Heart right ventricle (tissue), 16 donors: ENCODE measurements around the gene BAMBI. TPM values are rescaled to one million over a fixed set of nuclear protein-coding genes. Genes with fewer than 3 reads are reported as not detected.

Experiments used
- ATAC-seq, 8 donors: fragments of 200-7000 bp; cut with Tn5 transposase; one replicate each; pipeline ENCODE4 v1.9.1; 2020; ENCODE audit warnings: mild to moderate bottlenecking in 8 of 8, moderate library complexity in 8 of 8, moderate number of reproducible peaks in 1 of 8
- DNase-seq, 2 donors: peaks; one replicate each; pipeline ENCODE4 v3.0.0-alpha.2; 2020
- H3K27ac ChIP-seq, 10 donors: fragments of 200-600 bp; sonication (generic) in 2 of 10; one replicate each; pipeline versions ENCODE4 v1.5.0 to v1.8.0; 2020 to 2022; ENCODE audit warnings: mild to moderate bottlenecking in 3 of 10
- H3K27me3 ChIP-seq, 7 donors: fragments of 200-600 bp; one replicate each; pipeline ENCODE4 v1.8.0; 2021 to 2022; ENCODE audit warnings: mild to moderate bottlenecking in 2 of 7
- H3K36me3 ChIP-seq, 9 donors: fragments of 200-600 bp; sonication (generic) in 1 of 9; one replicate each; pipeline versions ENCODE4 v1.5.0 to v1.8.0; 2020 to 2022; ENCODE audit warnings: mild to moderate bottlenecking in 2 of 9
- H3K4me1 ChIP-seq, 9 donors: fragments of 200-600 bp; sonication (generic) in 1 of 9; one replicate each; pipeline versions ENCODE4 v1.5.0 to v1.8.0; 2020 to 2022; ENCODE audit warnings: mild to moderate bottlenecking in 4 of 9
- H3K4me3 ChIP-seq, 10 donors: fragments of 200-600 bp; sonication (generic) in 2 of 10; one replicate each; pipeline versions ENCODE4 v1.5.0 to v1.8.0; 2020 to 2022; ENCODE audit warnings: mild to moderate bottlenecking in 7 of 10, moderate library complexity in 2 of 10
- H3K9me3 ChIP-seq, 11 donors: fragments of 200-600 bp in 10 of 11; sonication (generic) in 2 of 11; one replicate each; pipeline versions ENCODE4 v1.5.0 to v1.8.0; 2013 to 2022; ENCODE audit warnings: mild to moderate bottlenecking in 2 of 11, control low read depth in 1 of 11, moderate library complexity in 1 of 11
- CTCF ChIP-seq, 9 donors: fragments of 200-600 bp; sonication (generic) in 2 of 9; IDR thresholded peaks; one replicate each; pipeline versions ENCODE4 v1.5.0 to v1.8.0; 2021 to 2022; ENCODE audit warnings: antibody characterized with exemption in 9 of 9, mild to moderate bottlenecking in 5 of 9, moderate library complexity in 1 of 9
- WGBS, 2 donors: extraction: QIAGEN DNeasy Blood & Tissue Kit; methylation state at CpG; one replicate each; pipeline ENCODE4 v1.1.7; 2013; ENCODE audit warnings: inconsistent platforms in 1 of 2; 5-methylcytosine and 5-hydroxymethylcytosine counted together
- intact Hi-C, 10 donors: fragments of 100-400 bp; cut with DNase I; formaldehyde crosslinking; loops; one replicate each; pipeline versions ENCODE4 v1.11.1 to v1.14.2; 2022
- polyA plus RNA-seq, 2 donors: library from polyadenylated mRNA; stranded (reverse); fragments of 200-250 nt; gene quantifications; one replicate each; pipeline ENCODE4 v1.2.3, GENCODE V29; 2013
- total RNA-seq, 10 donors: library from RNA; stranded (reverse); fragmentation: NEBNext Ultra II Directional in 3 of 10; extraction: Animal tissue kit (Norgen Biotek cat#: 25700) in 3 of 10; gene quantifications; one replicate each; pipeline versions ENCODE4 v1.2.1 to v1.2.4, GENCODE V29; 2021 to 2023
- donor health status: Arrhythmogenic right ventricular cardiomyopathy.
- donor health status: ischemic (EF 13 %, LVEDD 7.1; RV severe dilation, severe dysfunction).
- donor health status: healthy with polysubstance abuse.
- donor health status: DM: no; HTN: yes; CAD: no.
- donor health status: DM: no; HTN: no; CAD: no.
- donor health status: ischemic (EF 25% LVEDD 6.9; RV normal size, moderate dysfunction).
- donor health status: ischemic (EF 25% LVEDD 5.7; RV mildly dilated, moderate dysfunction).
- donor health status: healthy.
- donor health status: DM: yes; HTN: yes; CAD: no.
- donor health status: Ischemic cardiomyopathy.
- donor health status: ischemic (EF 35%, LVEDD 5.7; RV mildly dilated, moderate dysfunction).
- donor health status: nonischemic (EF 11% LVEDD 7.7; RV severe dilation, severe dysfunction).
- donor health status: DM: yes; HTN: yes; CAD: no.
- donor health status: PGD.
- donor health status: ischemic (EF 29% LVEDD 5.4; RV normal size, mild dysfunction).
- donor health status: nonischemic (EF 23%, LVEDD 6.1; RV moderate dilation, normal function).

Gene BAMBI
- total and polyA plus RNA-seq, 12 donors = 5.0 to 52.7 (median 21.3) TPM

DNA sequence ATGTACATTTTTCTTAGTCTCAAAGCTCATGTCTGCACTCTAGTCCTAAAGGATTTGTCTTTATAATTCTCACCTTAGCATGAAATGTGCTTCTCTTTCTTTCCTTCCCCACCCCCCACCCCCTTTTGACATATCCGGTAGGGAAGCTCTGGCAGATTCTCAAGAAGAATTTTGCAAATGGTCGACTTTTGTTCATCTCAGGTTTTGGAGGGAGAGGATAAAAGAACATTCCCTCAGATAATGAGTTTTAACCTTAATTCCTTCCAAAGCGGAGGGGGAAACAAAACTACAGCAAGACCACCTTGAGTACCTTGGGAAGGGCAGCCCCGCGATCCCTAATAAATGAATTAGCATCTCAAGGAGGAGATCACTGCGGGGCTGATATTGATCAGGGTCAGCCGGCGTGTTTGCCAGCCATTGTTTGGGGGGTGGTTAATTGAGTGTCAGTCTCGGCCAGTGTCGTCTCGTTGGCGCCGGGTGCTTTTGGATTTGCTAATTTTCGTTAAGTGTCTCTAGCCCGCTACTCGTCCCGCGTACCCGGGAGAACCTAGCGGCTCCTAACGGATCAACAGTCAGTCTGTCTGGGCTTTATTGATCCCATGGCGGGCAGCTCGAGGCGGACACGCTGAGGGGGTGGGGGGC is 874 bp upstream of the BAMBI start:
- no peak for TF ChIP-seq CTCF (IDR thresholded peaks at IDR 0.05)
- Histone ChIP-seq H3K4me1 (peaks cover 0 to 47% (median 27%) of the 10 kb centered on the region in 9 donors), H3K4me3 (peak overlapping the region; percentile 42 to 94 (median 82)), H3K27me3 (peaks cover 0 to 93% (median 12%) of the 10 kb centered on the region in 7 donors), H3K27ac (peak overlapping the region in 8 of 10 donors; percentile 44 to 82 (median 69)), H3K9me3 (no peaks in the 10 kb centered on the region), H3K36me3 (no peaks in the 10 kb centered on the region)
- intact Hi-C loops = loop anchor here in 9 of 10 donors (2.0 to 5.0 kb wide), 9 partner anchors 161 to 631 kb away; no protein-coding TSS in a partner anchor
- ATAC-seq = peak in 4 of 8 donors; percentile 0 to 30 (median 6)
- DNase-seq = peak; percentile 23 to 28
- WGBS, 2 donors = 3 to 4% methylated on average over 25 of the region's 25 CpGs

GRCh38 chr10:28677888-28678686 is 766 bp downstream of the BAMBI start:
- Histone ChIP-seq H3K4me3 (peak overlapping the region; percentile 72 to 94 (median 82)), H3K4me1 (peaks cover 0 to 60% (median 37%) of the 10 kb centered on the region in 9 donors), H3K9me3 (no peaks in the 10 kb centered on the region), H3K27ac (peak overlapping the region; percentile 68 to 89 (median 80)), H3K36me3 (peaks cover 0 to 15% (median 0%) of the 10 kb centered on the region in 9 donors), H3K27me3 (peaks cover 0 to 83% (median 12%) of the 10 kb centered on the region in 7 donors)
- no peak for TF ChIP-seq CTCF (IDR thresholded peaks at IDR 0.05)
- ATAC-seq (peak in 6 of 8 donors; percentile 10 to 29 (median 16)), DNase-seq (peak in 1 of 2 donors; percentile 32)
- intact Hi-C loops = loop anchor here in 9 of 10 donors (1.0 to 5.0 kb wide), 11 partner anchors 159 to 629 kb away; no protein-coding TSS in a partner anchor
- 1 to 3% methylated on average over 49 to 54 of the region's 54 CpGs for WGBS, 2 donors

- WGBS, 2 donors = 10 to 20% methylated on average over 12 of the region's 12 CpGs
- H3K27me3 ChIP-seq = peaks cover 0 to 75% (median 12%) of the 10 kb centered on the region in 7 donors
- DNase-seq (no peak), ATAC-seq (peak in 4 of 8 donors; percentile 25 to 59 (median 34))
- peaks cover 0 to 60% (median 38%) of the 10 kb centered on the region in 9 donors for H3K4me1 ChIP-seq
- intact Hi-C loops = loop anchor here in 9 of 10 donors (5.0 kb wide), 7 partner anchors 158 to 628 kb away; no protein-coding TSS in a partner anchor
- H3K9me3 ChIP-seq = no peaks in the 10 kb centered on the region
- peaks cover 0 to 21% (median 0%) of the 10 kb centered on the region in 9 donors for H3K36me3 ChIP-seq
- TF ChIP-seq CTCF (IDR thresholded peaks at IDR 0.05) = no peak
- H3K4me3 ChIP-seq = peak overlapping the region; percentile 72 to 94 (median 82)
- H3K27ac ChIP-seq = peak overlapping the region in 9 of 10 donors; percentile 21 to 89 (median 78)
Observed at GRCh38 chr10:28678687-28679457, 1.6 kb downstream of the BAMBI start.
